Smooth muscle cell (in vitro differentiated cells): ENCODE data around the gene SLC24A3. TPM values are rescaled to one million over a fixed set of nuclear protein-coding genes. Genes with fewer than 3 reads are reported as not detected.
"Not testable (repeated sequence)": the region's sequence is repeated elsewhere in the genome, so short reads cannot be mapped to it uniquely, and the experiment has no call there.

Source experiments
- DNase-seq: peaks from one replicate; lab custom pipeline; 2025; ENCODE audit not compliant: unreplicated experiment; lab: John Stamatoyannopoulos, UW
- H2AFZ ChIP-seq: fragments of 200-600 bp; sonication (generic); 2 replicates; pipeline ENCODE4 v1.6.0; 2016; ENCODE audit warnings: antibody characterized with exemption, low read depth, mild to moderate bottlenecking
- H3F3A ChIP-seq: fragments of 200-600 bp; sonication (generic); 2 replicates; pipeline ENCODE4 v1.6.0; 2017; ENCODE audit warnings: antibody characterized with exemption, low read depth
- H3K27ac ChIP-seq: fragments of 200-600 bp; sonication (generic); 2 replicates; pipeline ENCODE4 v1.5.1; 2016; ENCODE audit warnings: low read depth, mild to moderate bottlenecking
- H3K27me3 ChIP-seq: fragments of 200-600 bp; sonication (generic); 2 replicates; pipeline ENCODE4 v1.6.1; 2016; ENCODE audit warnings: low read depth, mild to moderate bottlenecking
- H3K36me3 ChIP-seq: fragments of 200-600 bp; sonication (generic); 2 replicates; pipeline ENCODE4 v1.5.1; 2016; ENCODE audit warnings: low read depth
- H3K4me1 ChIP-seq: fragments of 200-600 bp; sonication (generic); 2 replicates; pipeline ENCODE4 v1.5.1; 2016; ENCODE audit warnings: low read depth
- H3K4me2 ChIP-seq: fragments of 200-600 bp; sonication (generic); 2 replicates; pipeline ENCODE4 v1.6.0; 2016; ENCODE audit warnings: mild to moderate bottlenecking
- H3K4me3 ChIP-seq: fragments of 200-600 bp; sonication (generic); 2 replicates; pipeline ENCODE4 v1.5.1; 2016; ENCODE audit warnings: mild to moderate bottlenecking
- H3K79me2 ChIP-seq: fragments of 200-600 bp; sonication (generic); 2 replicates; pipeline ENCODE4 v1.6.0; 2016; ENCODE audit warnings: low read depth, mild to moderate bottlenecking
- H3K9ac ChIP-seq: fragments of 200-600 bp; sonication (generic); 2 replicates; pipeline ENCODE4 v1.6.0; 2016; ENCODE audit warnings: low read depth
- H3K9me3 ChIP-seq: fragments of 200-600 bp; sonication (generic); replicated peaks from 2 replicates; pipeline ENCODE4 v1.5.1; 2016; ENCODE audit warnings: low read depth
- H4K20me1 ChIP-seq: fragments of 200-600 bp; sonication (generic); 2 replicates; pipeline ENCODE4 v1.6.0; 2016; ENCODE audit warnings: low read depth
- WGBS: methylation state at CpG from one replicate; pipeline ENCODE4 v1.1.7; 2016; ENCODE audit warnings: low lambda C conversion rate; 5-methylcytosine and 5-hydroxymethylcytosine counted together
- polyA plus RNA-seq: library from polyadenylated mRNA; unstranded; fragments of >200 nt; fragmentation: Nextera tagmentation; extraction: Ambion mirVana; gene quantifications from 2 replicates; pipeline ENCODE4 v1.2.1, GENCODE V29; 2016
- total RNA-seq: library from RNA; depleted of rRNA; stranded (reverse); fragments of >200 nt; gene quantifications from 2 replicates; pipeline ENCODE4 v1.2.3, GENCODE V29; 2014
- TF ChIP-seq, protein P1 (sequence below): fragments of 200-600 bp; sonication (generic); IDR thresholded peaks from 2 replicates; pipeline ENCODE4 v1.5.1; 2017; ENCODE audit warnings: borderline replicate concordance, mild to moderate bottlenecking, antibody characterized with exemption; ENCODE audit not compliant: insufficient read depth, poor library complexity, severe bottlenecking

Gene SLC24A3
- total and polyA plus RNA-seq, 2 experiments from 2014 or later: 2.5 to 3.2 TPM

GRCh38 chr20:19677336-19677735 is 464.9 kb downstream of the SLC24A3 start:
- Histone ChIP-seq H2AFZ (no peak overlapping the region), H3K4me3 (no peak overlapping the region), H3K4me1 (no peaks in the 10 kb centered on the region), H3F3A (no peaks in the 10 kb centered on the region), H3K36me3 (no peaks in the 10 kb centered on the region), H3K4me2 (no peak overlapping the region), H3K27me3 (no peaks in the 10 kb centered on the region), H3K27ac (no peak overlapping the region), H3K79me2 (no peaks in the 10 kb centered on the region), H3K9ac (no peak overlapping the region), H3K9me3 (no peaks in the 10 kb centered on the region), H4K20me1 (no peaks in the 10 kb centered on the region)
- DNase-seq: no peak
- TF ChIP-seq, protein P1, sequence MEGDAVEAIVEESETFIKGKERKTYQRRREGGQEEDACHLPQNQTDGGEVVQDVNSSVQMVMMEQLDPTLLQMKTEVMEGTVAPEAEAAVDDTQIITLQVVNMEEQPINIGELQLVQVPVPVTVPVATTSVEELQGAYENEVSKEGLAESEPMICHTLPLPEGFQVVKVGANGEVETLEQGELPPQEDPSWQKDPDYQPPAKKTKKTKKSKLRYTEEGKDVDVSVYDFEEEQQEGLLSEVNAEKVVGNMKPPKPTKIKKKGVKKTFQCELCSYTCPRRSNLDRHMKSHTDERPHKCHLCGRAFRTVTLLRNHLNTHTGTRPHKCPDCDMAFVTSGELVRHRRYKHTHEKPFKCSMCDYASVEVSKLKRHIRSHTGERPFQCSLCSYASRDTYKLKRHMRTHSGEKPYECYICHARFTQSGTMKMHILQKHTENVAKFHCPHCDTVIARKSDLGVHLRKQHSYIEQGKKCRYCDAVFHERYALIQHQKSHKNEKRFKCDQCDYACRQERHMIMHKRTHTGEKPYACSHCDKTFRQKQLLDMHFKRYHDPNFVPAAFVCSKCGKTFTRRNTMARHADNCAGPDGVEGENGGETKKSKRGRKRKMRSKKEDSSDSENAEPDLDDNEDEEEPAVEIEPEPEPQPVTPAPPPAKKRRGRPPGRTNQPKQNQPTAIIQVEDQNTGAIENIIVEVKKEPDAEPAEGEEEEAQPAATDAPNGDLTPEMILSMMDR: no peak
- 96% methylated on average over 5 of the region's 5 CpGs for WGBS

DNA sequence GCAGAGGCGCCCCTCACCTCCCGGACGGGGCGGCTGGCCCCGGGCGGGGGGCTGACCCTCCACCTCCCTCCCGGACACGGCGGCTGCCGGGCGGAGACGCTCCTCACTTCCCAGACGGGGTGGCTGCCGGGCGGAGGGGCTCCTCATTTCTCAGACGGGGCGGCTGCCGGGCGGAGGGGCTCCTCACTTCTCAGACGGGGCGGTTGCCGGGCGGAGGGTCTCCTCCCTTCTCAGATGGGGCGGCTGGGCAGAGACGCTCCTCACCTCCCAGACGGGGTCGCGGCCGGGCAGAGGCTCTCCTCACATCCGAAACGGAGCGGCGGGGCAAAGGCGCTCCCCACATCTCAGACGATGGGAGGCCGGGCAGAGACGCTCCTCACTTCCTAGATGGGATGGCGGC is 466.1 kb downstream of the SLC24A3 start:
- not testable (repeated sequence) for H3K4me3 ChIP-seq
- WGBS: 98% methylated on average over 26 of the region's 38 CpGs

GRCh38 chr20:19679900-19680495 is 467.6 kb downstream of the SLC24A3 start:
- Histone ChIP-seq H2AFZ (no peak overlapping the region), H3K4me1 (no peaks in the 10 kb centered on the region), H3K36me3 (no peaks in the 10 kb centered on the region), H3K79me2 (no peaks in the 10 kb centered on the region), H3K9me3 (no peaks in the 10 kb centered on the region), H3K4me3 (no peak overlapping the region), H3K4me2 (no peak overlapping the region), H4K20me1 (no peaks in the 10 kb centered on the region), H3K27me3 (no peaks in the 10 kb centered on the region), H3K9ac (no peak overlapping the region), H3F3A (no peaks in the 10 kb centered on the region), H3K27ac (no peak overlapping the region)
- TF ChIP-seq, protein P1: no peak
- DNase-seq: no peak
- WGBS: 92% methylated on average over 5 of the region's 5 CpGs

More for the DNA sequence above, 466.1 kb downstream of the SLC24A3 start:
- not testable (repeated sequence) for H3K4me1 ChIP-seq, H3K27ac ChIP-seq, H3F3A ChIP-seq, H3K79me2 ChIP-seq, H3K27me3 ChIP-seq, H3K36me3 ChIP-seq, H3K9me3 ChIP-seq, H2AFZ ChIP-seq, H3K4me2 ChIP-seq, H3K9ac ChIP-seq, DNase-seq, H4K20me1 ChIP-seq

- Histone ChIP-seq H3K27ac (no peak overlapping the region), H2AFZ (no peak overlapping the region), H3K4me1 (no peaks in the 10 kb centered on the region), H3K9ac (no peak overlapping the region), H3K36me3 (no peaks in the 10 kb centered on the region), H3K4me3 (no peak overlapping the region), H3K27me3 (no peaks in the 10 kb centered on the region), H3K9me3 (no peaks in the 10 kb centered on the region), H3K79me2 (no peaks in the 10 kb centered on the region), H4K20me1 (no peaks in the 10 kb centered on the region), H3F3A (no peaks in the 10 kb centered on the region), H3K4me2 (no peak overlapping the region)
- TF ChIP-seq, protein P1: no peak
- WGBS: 86% methylated on average over 2 of the region's 2 CpGs
- no peak for DNase-seq
Measured at GRCh38 chr20:19682249-19682648, 469.8 kb downstream of the SLC24A3 start.
